ENCODE measurements around the gene ADNP2.

ADNP2 gene, protein sequence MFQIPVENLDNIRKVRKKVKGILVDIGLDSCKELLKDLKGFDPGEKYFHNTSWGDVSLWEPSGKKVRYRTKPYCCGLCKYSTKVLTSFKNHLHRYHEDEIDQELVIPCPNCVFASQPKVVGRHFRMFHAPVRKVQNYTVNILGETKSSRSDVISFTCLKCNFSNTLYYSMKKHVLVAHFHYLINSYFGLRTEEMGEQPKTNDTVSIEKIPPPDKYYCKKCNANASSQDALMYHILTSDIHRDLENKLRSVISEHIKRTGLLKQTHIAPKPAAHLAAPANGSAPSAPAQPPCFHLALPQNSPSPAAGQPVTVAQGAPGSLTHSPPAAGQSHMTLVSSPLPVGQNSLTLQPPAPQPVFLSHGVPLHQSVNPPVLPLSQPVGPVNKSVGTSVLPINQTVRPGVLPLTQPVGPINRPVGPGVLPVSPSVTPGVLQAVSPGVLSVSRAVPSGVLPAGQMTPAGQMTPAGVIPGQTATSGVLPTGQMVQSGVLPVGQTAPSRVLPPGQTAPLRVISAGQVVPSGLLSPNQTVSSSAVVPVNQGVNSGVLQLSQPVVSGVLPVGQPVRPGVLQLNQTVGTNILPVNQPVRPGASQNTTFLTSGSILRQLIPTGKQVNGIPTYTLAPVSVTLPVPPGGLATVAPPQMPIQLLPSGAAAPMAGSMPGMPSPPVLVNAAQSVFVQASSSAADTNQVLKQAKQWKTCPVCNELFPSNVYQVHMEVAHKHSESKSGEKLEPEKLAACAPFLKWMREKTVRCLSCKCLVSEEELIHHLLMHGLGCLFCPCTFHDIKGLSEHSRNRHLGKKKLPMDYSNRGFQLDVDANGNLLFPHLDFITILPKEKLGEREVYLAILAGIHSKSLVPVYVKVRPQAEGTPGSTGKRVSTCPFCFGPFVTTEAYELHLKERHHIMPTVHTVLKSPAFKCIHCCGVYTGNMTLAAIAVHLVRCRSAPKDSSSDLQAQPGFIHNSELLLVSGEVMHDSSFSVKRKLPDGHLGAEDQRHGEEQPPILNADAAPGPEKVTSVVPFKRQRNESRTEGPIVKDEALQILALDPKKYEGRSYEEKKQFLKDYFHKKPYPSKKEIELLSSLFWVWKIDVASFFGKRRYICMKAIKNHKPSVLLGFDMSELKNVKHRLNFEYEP
- total RNA-seq: 51.7 to 67.4 (median 64.2) reads per million in 3 experiments

- DNase-seq: peak; percentile 90
These were observed at the start of gene ADNP2 for GRCh38 chr18:80108739-80109675. Gene ADNP2 (plus strand): TSS chr18:80109262. CDS start chr18:80117543, 8,281 bp downstream.

- DNase-seq: no peak
These were observed 49.1 kb upstream of the ADNP2 start for GRCh38 chr18:80059945-80060344.

DNA sequence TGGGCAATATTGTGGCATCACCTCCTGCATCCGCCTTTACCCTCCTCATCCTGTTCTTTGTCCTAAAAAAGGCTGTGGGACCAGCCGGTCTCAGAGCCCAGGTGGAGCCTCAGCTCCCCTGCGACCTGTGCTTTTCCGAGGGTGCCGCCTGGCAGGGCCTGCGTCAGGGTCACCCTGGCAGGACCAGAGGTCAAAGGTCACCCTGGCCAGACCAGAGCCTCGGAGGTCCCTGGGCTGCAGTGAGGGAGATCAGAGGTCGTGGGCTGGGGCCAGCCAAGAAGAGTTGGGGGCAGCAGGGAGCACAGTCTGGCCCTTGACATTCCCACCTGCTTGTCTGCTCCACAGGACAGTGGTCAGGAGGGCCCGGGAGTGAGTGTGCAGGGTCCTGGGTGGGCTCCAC, 43.4 kb upstream of the ADNP2 start:
- DNase-seq: no peak

GRCh38 chr18:80067321-80067720, 41.7 kb upstream of the ADNP2 start:
- DNase-seq: no peak

- no peak for DNase-seq
These were observed 41.2 kb upstream of the ADNP2 start for GRCh38 chr18:80067897-80068296.

GRCh38 chr18:80068571-80069272, 40.3 kb upstream of the ADNP2 start:
- no peak for DNase-seq

- no peak for DNase-seq
These were observed 38.2 kb upstream of the ADNP2 start for GRCh38 chr18:80070825-80071224.

DNA sequence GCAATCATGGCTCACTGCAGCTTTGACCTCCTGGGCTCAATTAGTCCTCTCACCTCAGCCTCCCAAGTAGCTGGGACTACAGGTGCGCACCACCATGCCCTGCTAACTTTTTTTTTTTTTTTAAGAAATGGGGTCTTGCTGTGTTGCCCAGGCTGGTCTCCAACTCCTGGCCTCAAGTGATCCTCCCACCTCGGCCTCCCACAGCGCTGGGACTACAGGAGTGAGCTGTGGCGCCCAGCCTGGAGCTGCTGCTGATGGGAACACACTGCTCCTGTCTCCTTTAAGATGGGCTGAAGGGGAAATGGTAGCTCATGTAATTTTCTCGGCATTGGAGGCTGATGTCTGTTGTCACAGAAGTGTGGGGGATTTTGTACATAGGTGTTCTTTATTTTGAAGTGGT, 34.9 kb upstream of the ADNP2 start:
- no peak for DNase-seq

DNA sequence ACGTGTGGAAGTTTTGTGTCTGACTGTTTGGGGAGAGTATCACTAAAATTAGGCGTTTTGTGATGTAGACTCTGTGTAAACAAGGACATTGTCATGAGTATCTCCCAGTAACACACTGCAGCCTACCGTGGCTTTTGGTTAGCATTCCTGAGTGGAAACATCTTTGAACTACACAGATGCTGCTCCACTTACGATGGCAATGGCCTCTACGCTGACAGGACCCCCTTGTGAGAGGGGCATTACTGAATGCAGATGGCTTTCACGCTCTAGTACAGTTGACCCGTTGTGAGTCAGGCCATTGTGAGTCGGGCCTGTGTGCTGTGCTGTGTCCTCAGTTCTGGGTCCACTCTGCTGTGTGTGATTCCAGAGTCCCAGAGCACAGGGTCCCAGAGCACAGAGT, 34.4 kb upstream of the ADNP2 start:
- DNase-seq: no peak

DNA sequence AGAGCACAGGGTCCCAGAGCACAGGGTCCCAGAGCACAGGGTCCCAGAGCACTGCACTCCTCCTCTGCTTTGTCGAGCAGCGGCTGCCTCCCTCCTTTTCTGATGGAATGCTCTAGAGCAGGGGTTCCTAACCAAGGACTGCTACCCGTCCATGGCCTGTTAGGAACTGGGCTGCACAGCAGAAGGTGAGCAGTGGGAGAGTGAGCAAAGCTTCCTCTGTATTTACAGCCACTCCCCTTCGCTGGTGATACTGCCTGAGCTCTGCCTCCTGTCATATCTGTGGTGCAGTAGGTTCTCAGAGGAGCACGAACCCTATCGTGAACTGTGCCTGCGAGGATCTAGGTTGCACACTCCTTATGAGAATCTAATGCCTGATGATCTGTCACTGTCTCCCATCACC, 33.1 kb upstream of the ADNP2 start:
- DNase-seq: no peak

DNA sequence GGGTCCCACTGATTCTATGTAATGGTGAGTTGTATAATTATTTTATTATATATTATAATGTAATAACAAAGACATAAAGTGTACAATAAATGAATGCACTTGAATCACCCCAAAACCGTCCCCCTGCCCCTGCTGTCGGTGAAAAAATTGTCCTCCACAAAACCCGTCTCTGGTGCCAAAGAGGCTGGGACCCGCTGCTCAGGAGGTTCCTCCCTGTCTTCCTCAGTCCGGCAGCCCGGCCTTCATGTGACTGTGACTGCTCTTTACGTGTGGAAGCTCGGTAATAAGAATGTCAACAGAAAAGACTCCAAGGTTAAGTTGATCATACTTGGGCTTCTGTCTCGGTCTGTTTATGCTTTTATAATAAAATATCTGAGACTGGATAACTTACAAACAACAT, 32.7 kb upstream of the ADNP2 start:
- DNase-seq: no peak

- no peak for DNase-seq
These were observed 31.2 kb upstream of the ADNP2 start for GRCh38 chr18:80077873-80078272.

- DNase-seq: no peak
These were observed 22.8 kb upstream of the ADNP2 start for GRCh38 chr18:80086281-80086680.

DNA sequence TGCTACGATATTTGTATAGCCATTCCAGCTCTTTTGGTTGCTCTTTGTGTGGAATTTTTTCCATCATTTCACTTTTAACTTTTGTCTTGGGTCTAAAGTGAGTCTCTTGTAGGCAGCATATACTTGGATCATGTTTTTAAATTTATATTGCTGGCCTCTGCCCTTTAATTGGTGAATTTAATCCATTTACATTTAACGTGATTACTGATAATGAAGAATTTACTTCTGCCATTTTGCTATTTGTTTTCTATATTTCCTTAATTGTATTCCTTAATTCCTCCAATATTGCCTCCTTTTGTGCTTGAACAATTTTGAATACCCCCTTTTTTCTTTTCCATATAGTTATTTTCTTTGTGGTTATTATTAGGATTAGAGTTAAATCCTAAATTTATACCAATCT, 21.0 kb upstream of the ADNP2 start:
- DNase-seq: no peak

- no peak for DNase-seq
These were observed 20.2 kb upstream of the ADNP2 start for GRCh38 chr18:80088823-80089222.

DNA sequence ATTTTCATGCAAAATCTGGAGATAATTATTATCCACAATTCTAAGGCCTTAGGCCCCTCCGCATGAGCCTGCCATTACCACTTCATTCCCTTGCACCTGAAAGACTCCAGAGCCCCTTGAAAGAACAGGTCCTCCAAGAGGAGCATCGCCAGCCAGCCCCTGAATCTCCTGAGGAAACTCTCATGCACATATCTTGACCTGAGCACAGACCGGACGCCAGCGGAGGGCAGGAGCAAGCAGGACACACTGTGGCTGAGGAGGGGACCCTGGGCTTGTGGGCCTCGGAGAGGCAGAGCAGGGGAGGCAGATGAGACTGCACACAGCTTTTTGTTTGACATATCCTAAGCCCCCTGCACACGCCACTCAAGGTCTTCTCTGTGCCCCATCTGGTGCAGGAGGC, 13.6 kb upstream of the ADNP2 start:
- DNase-seq: no peak

- DNase-seq: no peak
These were observed 13.0 kb upstream of the ADNP2 start for GRCh38 chr18:80096032-80096565.

- DNase-seq: no peak
These were observed 11.9 kb upstream of the ADNP2 start for GRCh38 chr18:80097201-80097600.

DNA sequence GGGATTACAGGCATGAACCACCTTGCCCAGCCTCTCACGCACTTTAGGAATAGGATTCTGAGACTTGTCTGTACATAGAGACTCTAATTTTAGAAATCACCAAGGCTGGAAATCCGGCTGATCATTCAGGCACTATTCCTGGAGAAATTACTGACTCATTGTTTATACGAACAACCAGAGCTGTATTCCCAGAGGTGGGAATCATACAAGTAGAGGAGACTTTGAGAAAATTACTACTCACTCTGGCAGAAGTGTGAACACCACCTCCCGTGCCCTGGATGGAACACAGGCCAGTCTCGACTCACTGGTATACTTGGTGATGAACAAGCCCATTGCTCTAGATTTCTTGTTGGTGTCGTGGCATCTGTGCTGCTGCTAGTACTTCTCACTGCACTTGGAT, 5.8 kb upstream of the ADNP2 start:
- no peak for DNase-seq

DNA sequence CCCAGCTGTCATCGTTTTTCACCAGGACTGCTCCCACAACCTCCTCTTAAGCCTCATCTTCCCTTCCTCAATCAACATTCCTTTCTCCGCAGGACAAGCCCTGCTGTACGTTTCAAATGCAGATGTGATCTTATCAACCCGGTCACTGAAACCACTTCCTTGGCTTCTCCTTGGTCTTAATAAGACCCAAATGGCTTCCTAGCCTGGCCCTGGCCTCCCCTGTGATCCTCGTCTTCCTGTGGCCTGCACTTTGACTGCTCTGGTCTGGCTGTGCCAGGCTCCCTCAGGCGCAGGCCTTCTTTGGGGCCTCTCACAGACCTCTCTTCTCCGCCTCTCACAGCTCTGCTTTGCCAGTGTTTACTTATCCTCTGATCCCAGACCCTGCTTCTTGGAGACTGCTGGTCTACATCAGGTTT, 4.7 kb upstream of the ADNP2 start:
- no peak for DNase-seq
